Gastrocnemius medialis (tissue), 4 donors: ENCODE data around the gene ERAP2. TPM values are rescaled to one million over a fixed set of nuclear protein-coding genes. Genes with fewer than 3 reads are reported as not detected.
"Not testable (repeated sequence)": the region's sequence is repeated elsewhere in the genome, so short reads cannot be mapped to it uniquely, and the experiment has no call there.

Experiments
- ATAC-seq, 2 donors: fragments of 150-250 bp; one replicate each; pipeline ENCODE4 v1.9.1; 2016
- DNase-seq, 2 donors: peaks; one replicate each; pipeline ENCODE4 v3.0.0-alpha.2; 2019
- H3K27ac ChIP-seq, 4 donors: fragments of 200-600 bp; sonication (generic); 1 replicate in 1 of 4; 2 replicates in 3 of 4; pipeline ENCODE4 v1.5.1; 2016 to 2018; ENCODE audit warnings: mild to moderate bottlenecking in 2 of 4, moderate library complexity in 1 of 4
- H3K27me3 ChIP-seq, 3 donors: fragments of 200-600 bp; sonication (generic) in 2 of 3; 1 replicate in 1 of 3; 2 replicates in 2 of 3; pipeline versions ENCODE4 v1.5.1 to v1.6.0; 2016 to 2019; ENCODE audit warnings: mild to moderate bottlenecking in 1 of 3, moderate library complexity in 1 of 3
- H3K36me3 ChIP-seq, 2 donors: fragments of 200-600 bp; sonication (generic) in 1 of 2; one replicate each; pipeline ENCODE4 v1.5.1; 2017 to 2018
- H3K4me1 ChIP-seq, 2 donors: fragments of 200-600 bp; sonication (generic) in 1 of 2; one replicate each; pipeline ENCODE4 v1.5.1; 2016 to 2017; ENCODE audit warnings: mild to moderate bottlenecking in 2 of 2
- H3K4me3 ChIP-seq, 4 donors: fragments of 200-600 bp; sonication (generic) in 3 of 4; 1 replicate in 1 of 4; 2 replicates in 3 of 4; pipeline ENCODE4 v1.5.1; 2016 to 2019; ENCODE audit warnings: mild to moderate bottlenecking in 2 of 4
- H3K9me3 ChIP-seq, 3 donors: fragments of 200-600 bp; sonication (generic) in 2 of 3; 1 replicate in 1 of 3; 2 replicates in 2 of 3; pipeline ENCODE4 v1.5.1; 2016 to 2019
- POLR2A ChIP-seq, 2 donors: fragments of 450-650 bp; IDR thresholded peaks; one replicate each; pipeline ENCODE4 v1.6.1; 2017; ENCODE audit warnings: antibody characterized with exemption in 2 of 2, mild to moderate bottlenecking in 2 of 2, moderate library complexity in 2 of 2
- in situ Hi-C, 4 donors: fragments of 200-750 bp; cut with MboI; loops; one replicate each; pipeline versions ENCODE4 v1.15.0 to v1.8.0; 2017; ENCODE audit warnings: low sequenced_read_pairs in 4 of 4
- intact Hi-C: fragments of 100-400 bp; cut with DNase I; formaldehyde crosslinking; loops from one replicate; pipeline ENCODE4 v1.15.1; 2023; ENCODE audit warnings: low total_unique reads
- total RNA-seq, 4 donors: library from RNA; depleted of rRNA; stranded (reverse); fragments of >200 nt; gene quantifications; one replicate each; pipeline versions ENCODE4 v1.1.0 to v1.2.3, GENCODE V29; 2016
- TF ChIP-seq, protein P1 (sequence below), 5 experiments: fragments of 450-650 bp in 3 of 5; fragments of 200-600 bp in 2 of 5; sonication (generic) in 2 of 5; IDR thresholded peaks in 4 of 5; conservative IDR thresholded peaks in 1 of 5; 1 replicate in 4 of 5; 2 replicates in 1 of 5; pipeline ENCODE4 v1.5.1; 2016 to 2019; ENCODE audit warnings: antibody characterized with exemption in 5 of 5, mild to moderate bottlenecking in 3 of 5, moderate library complexity in 3 of 5

ERAP2 gene
- total RNA-seq, 4 donors from 2014 or later, result 1.1 to 8.5 (median 2.9) TPM

DNA sequence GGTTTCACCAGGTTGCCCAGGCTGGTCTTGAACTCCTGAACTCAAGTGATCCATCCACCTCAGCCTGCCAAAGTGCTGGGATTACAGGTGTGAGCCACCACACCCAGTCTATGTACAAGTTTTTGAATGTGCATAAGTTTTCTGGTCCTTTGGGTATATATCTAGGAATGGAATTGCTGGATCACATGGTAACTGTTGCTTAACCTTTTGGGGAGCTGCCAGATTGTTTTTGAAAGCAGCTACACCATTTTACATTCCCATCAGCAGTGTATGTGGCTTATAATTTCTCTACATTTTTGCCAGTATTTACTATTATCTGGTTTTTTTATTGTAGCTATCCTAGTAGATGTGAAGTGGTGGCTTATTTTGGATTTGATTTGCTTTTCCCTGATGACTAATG, 50.7 kb downstream of the ERAP2 start:
- no peak overlapping the region for H3K27ac ChIP-seq
- H3K4me3 ChIP-seq, result no peak overlapping the region
- no peaks in the 10 kb centered on the region for H3K27me3 ChIP-seq
- no peak for TF ChIP-seq POLR2A (IDR thresholded peaks at IDR 0.05)
- TF ChIP-seq, protein P1, sequence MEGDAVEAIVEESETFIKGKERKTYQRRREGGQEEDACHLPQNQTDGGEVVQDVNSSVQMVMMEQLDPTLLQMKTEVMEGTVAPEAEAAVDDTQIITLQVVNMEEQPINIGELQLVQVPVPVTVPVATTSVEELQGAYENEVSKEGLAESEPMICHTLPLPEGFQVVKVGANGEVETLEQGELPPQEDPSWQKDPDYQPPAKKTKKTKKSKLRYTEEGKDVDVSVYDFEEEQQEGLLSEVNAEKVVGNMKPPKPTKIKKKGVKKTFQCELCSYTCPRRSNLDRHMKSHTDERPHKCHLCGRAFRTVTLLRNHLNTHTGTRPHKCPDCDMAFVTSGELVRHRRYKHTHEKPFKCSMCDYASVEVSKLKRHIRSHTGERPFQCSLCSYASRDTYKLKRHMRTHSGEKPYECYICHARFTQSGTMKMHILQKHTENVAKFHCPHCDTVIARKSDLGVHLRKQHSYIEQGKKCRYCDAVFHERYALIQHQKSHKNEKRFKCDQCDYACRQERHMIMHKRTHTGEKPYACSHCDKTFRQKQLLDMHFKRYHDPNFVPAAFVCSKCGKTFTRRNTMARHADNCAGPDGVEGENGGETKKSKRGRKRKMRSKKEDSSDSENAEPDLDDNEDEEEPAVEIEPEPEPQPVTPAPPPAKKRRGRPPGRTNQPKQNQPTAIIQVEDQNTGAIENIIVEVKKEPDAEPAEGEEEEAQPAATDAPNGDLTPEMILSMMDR (IDR thresholded peaks at IDR 0.05 in 4 of 5, conservative IDR thresholded peaks at IDR 0.05 in 1 of 5), result no peak
- intact Hi-C loops (no loop called here), in situ Hi-C loops (no loop called here)
- ATAC-seq (no peak), DNase-seq (no peak)
- no peaks in the 10 kb centered on the region for H3K36me3 ChIP-seq
- peaks cover 23 to 25% of the 10 kb centered on the region in 2 donors for H3K4me1 ChIP-seq
- H3K9me3 ChIP-seq, result no peaks in the 10 kb centered on the region

DNA sequence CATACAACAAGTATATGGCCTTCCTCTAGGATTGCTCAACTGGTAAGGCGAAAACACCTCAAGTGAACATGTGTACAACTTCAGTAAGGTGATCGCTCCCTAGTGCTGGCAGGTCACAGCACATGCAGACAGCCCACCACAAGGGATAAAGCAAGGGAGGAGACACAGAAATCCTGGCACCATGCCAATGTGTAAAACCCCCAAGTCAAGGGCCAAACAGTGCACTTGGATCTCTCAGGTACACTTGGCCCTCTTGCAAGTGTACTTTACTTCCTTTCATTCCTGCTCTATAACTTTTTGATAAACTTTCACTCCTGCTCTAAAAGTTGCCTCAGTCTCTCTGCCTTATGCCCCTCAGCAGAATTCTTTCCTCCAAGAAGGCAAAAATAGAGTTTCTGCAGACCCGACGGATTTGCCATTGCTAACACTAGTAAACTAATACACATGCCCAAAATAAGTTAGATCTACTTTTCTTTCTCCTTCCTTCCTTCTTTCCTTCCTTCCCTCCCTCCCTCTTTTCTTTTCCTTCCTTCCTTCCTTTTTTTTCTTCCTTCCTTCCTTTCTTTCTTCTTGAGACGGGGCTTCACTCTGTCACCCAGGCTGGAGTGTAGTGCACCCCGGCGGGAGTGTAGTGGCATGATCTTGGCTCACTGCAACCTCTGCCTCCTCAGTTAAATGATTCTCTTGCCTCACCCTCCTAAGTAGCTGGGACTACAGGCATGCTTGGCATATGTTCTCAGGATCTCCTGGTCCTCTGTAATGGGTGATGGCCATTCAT, 52.8 kb downstream of the ERAP2 start:
- Histone ChIP-seq H3K27me3 (no peaks in the 10 kb centered on the region), H3K36me3 (no peaks in the 10 kb centered on the region), H3K4me3 (no peak overlapping the region), H3K27ac (peak overlapping the region in 3 of 4 donors; percentile 1 to 36 (median 14)), H3K9me3 (no peaks in the 10 kb centered on the region), H3K4me1 (peaks cover 36 to 39% of the 10 kb centered on the region in 2 donors)
- in situ Hi-C loops (no loop called here), intact Hi-C loops (no loop called here)
- no peak for ATAC-seq
- TF ChIP-seq POLR2A (IDR thresholded peaks at IDR 0.05), result no peak
- TF ChIP-seq, protein P1 (IDR thresholded peaks at IDR 0.05 in 4 of 5, conservative IDR thresholded peaks at IDR 0.05 in 1 of 5), result no peak
- no peak for DNase-seq

DNA sequence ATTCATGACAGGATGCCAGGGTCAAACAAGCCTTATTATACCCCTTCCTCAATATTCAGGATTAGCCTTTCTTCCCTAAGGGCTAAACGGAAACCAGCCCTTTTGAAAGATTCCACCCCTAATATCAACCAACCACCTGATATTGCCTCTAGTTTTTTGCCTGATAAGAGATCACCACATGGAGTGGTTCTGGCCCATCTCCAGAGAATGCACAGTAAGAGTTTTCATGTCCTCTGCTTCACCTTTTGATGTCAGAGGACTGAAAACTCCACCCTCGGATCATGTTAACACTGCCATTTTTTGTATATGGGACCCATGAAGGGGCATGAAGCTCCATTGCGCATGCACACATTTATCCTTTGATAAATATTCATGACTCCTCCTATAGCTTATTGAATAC, 53.8 kb downstream of the ERAP2 start:
- no peak for TF ChIP-seq POLR2A (IDR thresholded peaks at IDR 0.05)
- TF ChIP-seq, protein P1 (IDR thresholded peaks at IDR 0.05 in 4 of 5, conservative IDR thresholded peaks at IDR 0.05 in 1 of 5), result no peak
- H3K4me1 ChIP-seq, result peaks cover 35 to 39% of the 10 kb centered on the region in 2 donors
- H3K27me3 ChIP-seq, result no peaks in the 10 kb centered on the region
- no peaks in the 10 kb centered on the region for H3K9me3 ChIP-seq
- H3K27ac ChIP-seq, result no peak overlapping the region
- no peak overlapping the region for H3K4me3 ChIP-seq
- H3K36me3 ChIP-seq, result no peaks in the 10 kb centered on the region
- no peak for ATAC-seq
- in situ Hi-C loops (no loop called here), intact Hi-C loops (no loop called here)
- no peak for DNase-seq

DNA sequence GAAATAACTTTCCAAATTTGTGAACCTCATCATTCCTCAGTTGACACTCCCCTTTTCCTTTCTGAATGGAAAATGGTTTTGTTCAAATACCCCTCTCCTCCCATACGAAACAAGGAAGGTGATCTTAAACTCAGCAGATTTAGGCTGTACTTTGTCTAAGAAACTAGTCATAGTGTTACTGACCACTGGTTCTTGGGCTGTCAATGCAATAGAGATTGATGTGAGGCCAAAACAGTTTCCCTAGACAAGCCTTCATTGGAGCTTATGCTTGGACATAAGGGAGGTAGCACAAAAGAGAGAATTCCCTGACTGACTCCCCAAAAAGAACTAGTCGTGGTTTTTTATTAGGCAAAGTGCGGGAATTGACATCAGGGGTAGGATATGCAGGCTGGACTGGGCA, 54.3 kb downstream of the ERAP2 start:
- Histone ChIP-seq H3K4me1 (peaks cover 35 to 39% of the 10 kb centered on the region in 2 donors), H3K27ac (no peak overlapping the region)
- TF ChIP-seq POLR2A (IDR thresholded peaks at IDR 0.05), result no peak
- TF ChIP-seq, protein P1 (IDR thresholded peaks at IDR 0.05 in 4 of 5, conservative IDR thresholded peaks at IDR 0.05 in 1 of 5), result no peak

DNA sequence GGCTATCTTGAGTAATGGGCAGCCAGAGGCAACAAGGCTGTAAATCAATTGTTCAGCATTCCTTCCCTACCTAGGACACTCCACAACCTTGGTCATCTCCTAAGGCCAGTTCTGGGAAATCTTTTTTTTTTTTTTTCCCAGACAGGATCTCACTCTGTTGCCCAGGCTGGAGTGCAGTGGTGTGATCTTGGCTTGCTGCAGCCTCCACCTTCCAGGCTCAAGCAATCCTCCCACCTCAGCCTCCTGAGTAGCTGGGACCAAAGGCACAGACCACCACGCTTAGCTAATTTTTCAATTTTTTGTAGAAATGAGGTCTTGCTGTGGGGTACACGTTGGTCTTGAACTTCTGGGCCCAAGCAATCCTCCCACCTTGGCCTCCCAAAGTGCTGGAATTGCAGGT, 54.7 kb downstream of the ERAP2 start:
- H3K27me3 ChIP-seq, in situ Hi-C loops, intact Hi-C loops: not testable (repeated sequence)

More for the DNA sequence above, 54.3 kb downstream of the ERAP2 start:
- in situ Hi-C loops, result no loop called here
- DNase-seq (no peak), ATAC-seq (no peak)
- no peak overlapping the region for H3K4me3 ChIP-seq
- no peaks in the 10 kb centered on the region for H3K27me3 ChIP-seq
- no peaks in the 10 kb centered on the region for H3K9me3 ChIP-seq
- intact Hi-C loops, result no loop called here
- H3K36me3 ChIP-seq, result no peaks in the 10 kb centered on the region

More for the DNA sequence above, 54.7 kb downstream of the ERAP2 start:
- not testable (repeated sequence) for H3K4me3 ChIP-seq, H3K36me3 ChIP-seq, H3K9me3 ChIP-seq, H3K27ac ChIP-seq, ATAC-seq, DNase-seq
- H3K4me1 ChIP-seq, result peaks cover 35 to 39% of the 10 kb centered on the region in 2 donors
